K562 (cell line): ENCODE data around the gene KIF3A. TPM values are rescaled to one million over a fixed set of nuclear protein-coding genes. Genes with fewer than 3 reads are reported as not detected.

Experiments used
- ARID3B ChIP-seq: fragments of 250-450 bp; sonication (Bioruptor Pico); IDR thresholded peaks from 2 replicates; pipeline ENCODE4 v1.4.0; 2020; ENCODE audit warnings: borderline replicate concordance
- BRF2 ChIP-seq: IDR thresholded peaks from 3 replicates; pipeline ENCODE4 v1.6.1; 2011; ENCODE audit warnings: borderline replicate concordance, mild to moderate bottlenecking; ENCODE audit not compliant: insufficient read length, insufficient read depth
- CREB1 ChIP-seq, 2 experiments: sonication (generic) in 1 of 2; formaldehyde crosslinking in 1 of 2; IDR thresholded peaks; 2 replicates each; pipeline versions ENCODE4 v1.6.1 to v1.8.0; 2012 to 2022; ENCODE audit warnings: inconsistent platforms in 1 of 2, mild to moderate bottlenecking in 1 of 2, missing genetic modification reagents in 1 of 2, moderate library complexity in 1 of 2
- CREB3 ChIP-seq: fragments of 450-650 bp; conservative IDR thresholded peaks from 2 replicates; pipeline ENCODE4 v1.6.1; 2016; ENCODE audit warnings: missing genetic modification characterization, low read depth, mild to moderate bottlenecking, missing compliant biosample characterization, moderate library complexity
- ELK1 ChIP-seq: sonication (generic); formaldehyde crosslinking; IDR thresholded peaks from 2 replicates; pipeline ENCODE4 v1.8.1; 2022; ENCODE audit warnings: missing genetic modification reagents
- IRF2 ChIP-seq: sonication (generic); formaldehyde crosslinking; IDR thresholded peaks from 2 replicates; pipeline ENCODE4 v1.8.1; 2022; ENCODE audit warnings: mild to moderate bottlenecking, missing genetic modification reagents
- L3MBTL2 ChIP-seq: fragments of 450-650 bp; IDR thresholded peaks from 2 replicates; pipeline ENCODE4 v1.6.1; 2016; ENCODE audit warnings: mild to moderate bottlenecking, moderate library complexity
- MEF2A ChIP-seq: IDR thresholded peaks from 2 replicates; pipeline ENCODE4 v1.6.1; 2011; ENCODE audit warnings: low read depth, mild to moderate bottlenecking, low read length, moderate library complexity; ENCODE audit not compliant: control insufficient read depth
- MLX ChIP-seq, 2 experiments: fragments of 450-650 bp in 1 of 2; sonication (generic) in 1 of 2; formaldehyde crosslinking; conservative IDR thresholded peaks; 2 replicates each; pipeline versions ENCODE4 v1.4.0 to v1.8.1; 2020 to 2022; ENCODE audit warnings: mild to moderate bottlenecking in 1 of 2, missing genetic modification reagents in 1 of 2
- NCOR1 ChIP-seq: fragments of 450-650 bp; IDR thresholded peaks from 2 replicates; pipeline ENCODE4 v1.6.1; 2016; ENCODE audit warnings: mild to moderate bottlenecking, moderate library complexity
- PHB ChIP-seq: fragments of 250-450 bp; sonication (Bioruptor Pico); IDR thresholded peaks from 2 replicates; pipeline ENCODE4 v1.5.0; 2021
- POLR2B ChIP-seq: fragments of 450-650 bp; IDR thresholded peaks from 2 replicates; pipeline ENCODE4 v1.6.1; 2018; ENCODE audit warnings: low read depth; ENCODE audit not compliant: partially characterized antibody
- RBM39 ChIP-seq: fragments of 200-400 bp; formaldehyde crosslinking; optimal IDR thresholded peaks from 2 replicates; pipeline ENCODE3; 2018; ENCODE audit warnings: low read depth, low read length
- RFX1 ChIP-seq: fragments of 450-650 bp; IDR thresholded peaks from 2 replicates; pipeline ENCODE4 v1.6.1; 2016; ENCODE audit warnings: mild to moderate bottlenecking, moderate library complexity
- TBL1XR1 ChIP-seq, 2 experiments: IDR thresholded peaks; 2 replicates each; pipeline ENCODE4 v1.6.1; 2012; ENCODE audit warnings: improper control_type of control experiment in 2 of 2, low read length in 2 of 2, mild to moderate bottlenecking in 1 of 2
- THRA ChIP-seq: fragments of 450-650 bp; IDR thresholded peaks from 2 replicates; pipeline ENCODE4 v1.6.1; 2017; ENCODE audit warnings: mild to moderate bottlenecking, moderate library complexity
- ZNF282 ChIP-seq: sonication (generic); formaldehyde crosslinking; IDR thresholded peaks from 2 replicates; pipeline ENCODE4 v1.8.1; 2023; ENCODE audit warnings: missing genetic modification reagents
- polyA plus RNA-seq, 8 experiments: library from polyadenylated mRNA; depleted of rRNA in 4 of 8; stranded (reverse) in 5 of 8; unstranded in 3 of 8; fragments of >200 nt; fragmentation: Nextera tagmentation in 2 of 8; fragmentation: Illumina TruSeq in 1 of 8; extraction: Ambion mirVana in 2 of 8; extraction: Trizol in 1 of 8; gene quantifications; 2 replicates each; pipeline versions ENCODE4 v1.2.1 to v1.2.3, GENCODE V29; 2011 to 2014; ENCODE audit warnings: inconsistent platforms in 1 of 8, missing spikeins in 1 of 8
- total RNA-seq, 7 experiments: library from RNA; depleted of rRNA in 6 of 7; stranded (reverse); fragments of >200 nt in 6 of 7; fragmentation: Illumina TruSeq in 2 of 7; extraction: Trizol in 2 of 7; gene quantifications; 2 replicates each; pipeline versions ENCODE4 v1.2.1 to v1.2.3, GENCODE V29; 2011 to 2021; ENCODE audit warnings: low replicate concordance in 1 of 7

The KIF3A gene
- total and polyA plus RNA-seq, 9 of the 15 experiments (the other 6 are each of a cell fraction or from before 2014, with no cell fraction given): 1.5 to 7.8 (median 6.0) TPM

- TF ChIP-seq ARID3B (CRISPR knock-in tag): peak; percentile 96; the same call in 1 of the 2 replicates
- TF ChIP-seq NCOR1: peak; percentile 37; the same call in 1 of the 2 replicates
- TF ChIP-seq BRF2: no peak
- peak; percentile 54 for TF ChIP-seq POLR2B
- TF ChIP-seq ELK1 (CRISPR knock-in tag): no peak
- peak; percentile 81 for TF ChIP-seq L3MBTL2
- peak; percentile 16 to 18; a peak in 1 of 4 replicates for TF ChIP-seq TBL1XR1 (IDR thresholded peaks at IDR 0.05; ENCODE audit: low read length in 2 of 2)
- no peak for TF ChIP-seq RFX1
- TF ChIP-seq RBM39: peak; percentile 39
- TF ChIP-seq THRA: no peak
- no peak for TF ChIP-seq ZNF282 (CRISPR knock-in tag)
- 0 out of 2 replicates have a peak, but pooled peaks have one; percentile 28 for TF ChIP-seq MEF2A
- TF ChIP-seq MLX (CRISPR knock-in tag; conservative IDR thresholded peaks at IDR 0.05): no peak
- TF ChIP-seq CREB1 (IDR thresholded peaks at IDR 0.05): peak; percentile 49
- TF ChIP-seq CREB1 (CRISPR knock-in tag; IDR thresholded peaks at IDR 0.05): peak; percentile 61; the same call in 1 of the 2 replicates
- TF ChIP-seq IRF2 (CRISPR knock-in tag): no peak
- no peak for TF ChIP-seq PHB
- peak; percentile 99 for TF ChIP-seq CREB3 (tag)
Observed at GRCh38 chr5:132666310-132667123, 70.8 kb downstream of the KIF3A start (continued).
